HepG2 (cell line): ENCODE measurements around the gene TP53TG5. TPM values are rescaled to one million over a fixed set of nuclear protein-coding genes. Genes with fewer than 3 reads are reported as not detected.

Experiments used
- CBX5 ChIP-seq: sonication (generic); formaldehyde crosslinking; IDR thresholded peaks from 2 replicates; pipeline ENCODE4 v1.4.0; 2020; ENCODE audit warnings: missing genetic modification reagents, borderline replicate concordance
- CREB1 ChIP-seq, 2 experiments: fragments of 450-650 bp in 1 of 2; IDR thresholded peaks; 2 replicates each; pipeline ENCODE4 v1.6.1; 2016 to 2017; ENCODE audit warnings: control low read depth in 1 of 2, mild to moderate bottlenecking in 1 of 2, missing compliant biosample characterization in 1 of 2, missing genetic modification characterization in 1 of 2
- IRF2 ChIP-seq: IDR thresholded peaks from 2 replicates; pipeline ENCODE4 v1.6.1; 2018; ENCODE audit warnings: missing genetic modification reagents, missing compliant biosample characterization
- RXRA ChIP-seq: sonication (generic); formaldehyde crosslinking; IDR thresholded peaks from 2 replicates; pipeline ENCODE4 v1.5.1; 2020; ENCODE audit warnings: missing genetic modification reagents
- SNAI1 ChIP-seq: sonication (generic); formaldehyde crosslinking; IDR thresholded peaks from 2 replicates; pipeline ENCODE4 v1.5.0; 2020; ENCODE audit warnings: mild to moderate bottlenecking, missing genetic modification reagents, borderline replicate concordance
- SNAPC4 ChIP-seq: sonication (generic); formaldehyde crosslinking; IDR thresholded peaks from 2 replicates; pipeline ENCODE4 v1.4.0; 2020; ENCODE audit warnings: mild to moderate bottlenecking, missing genetic modification reagents
- ZBTB42 ChIP-seq: sonication (generic); formaldehyde crosslinking; IDR thresholded peaks from 2 replicates; pipeline ENCODE4 v1.5.0; 2020; ENCODE audit warnings: mild to moderate bottlenecking, missing genetic modification reagents
- ZFP41 ChIP-seq: sonication (generic); formaldehyde crosslinking; IDR thresholded peaks from 2 replicates; pipeline ENCODE4 v1.4.0; 2020; ENCODE audit warnings: mild to moderate bottlenecking, missing genetic modification reagents, borderline replicate concordance
- ZNF12 ChIP-seq: sonication (generic); formaldehyde crosslinking; IDR thresholded peaks from 2 replicates; pipeline ENCODE4 v1.5.0; 2020; ENCODE audit warnings: missing genetic modification reagents
- ZNF224 ChIP-seq: sonication (generic); formaldehyde crosslinking; IDR thresholded peaks from 2 replicates; pipeline ENCODE4 v1.5.0; 2020; ENCODE audit warnings: mild to moderate bottlenecking, missing genetic modification reagents
- ZNF30 ChIP-seq: sonication (generic); formaldehyde crosslinking; IDR thresholded peaks from 2 replicates; pipeline ENCODE4 v1.5.0; 2020; ENCODE audit warnings: mild to moderate bottlenecking, missing genetic modification reagents
- ZNF337 ChIP-seq: sonication (generic); formaldehyde crosslinking; IDR thresholded peaks from 2 replicates; pipeline ENCODE4 v1.5.1; 2020; ENCODE audit warnings: missing genetic modification reagents, low read depth, mild to moderate bottlenecking, borderline replicate concordance
- ZNF543 ChIP-seq: sonication (generic); formaldehyde crosslinking; IDR thresholded peaks from 2 replicates; pipeline ENCODE4 v1.4.0; 2020; ENCODE audit warnings: mild to moderate bottlenecking, missing genetic modification reagents
- ZNF550 ChIP-seq: sonication (generic); formaldehyde crosslinking; IDR thresholded peaks from 2 replicates; pipeline ENCODE4 v1.4.0; 2020; ENCODE audit warnings: mild to moderate bottlenecking, missing genetic modification reagents, borderline replicate concordance
- ZNF747 ChIP-seq: sonication (generic); formaldehyde crosslinking; IDR thresholded peaks from 2 replicates; pipeline ENCODE4 v1.8.1; 2023; ENCODE audit warnings: missing genetic modification reagents, mild to moderate bottlenecking, borderline replicate concordance
- ZNF784 ChIP-seq: sonication (generic); formaldehyde crosslinking; IDR thresholded peaks from 2 replicates; pipeline ENCODE4 v1.5.1; 2020; ENCODE audit warnings: missing genetic modification reagents, mild to moderate bottlenecking, borderline replicate concordance
- ZNF83 ChIP-seq: sonication (generic); formaldehyde crosslinking; IDR thresholded peaks from 2 replicates; pipeline ENCODE4 v1.4.0; 2020; ENCODE audit warnings: missing genetic modification reagents, mild to moderate bottlenecking, borderline replicate concordance
- ZSCAN20 ChIP-seq: sonication (generic); formaldehyde crosslinking; IDR thresholded peaks from 2 replicates; pipeline ENCODE4 v1.4.0; 2020; ENCODE audit warnings: missing genetic modification reagents, mild to moderate bottlenecking, borderline replicate concordance
- ZSCAN25 ChIP-seq: sonication (generic); formaldehyde crosslinking; IDR thresholded peaks from 2 replicates; pipeline ENCODE4 v1.8.0; 2022; ENCODE audit warnings: mild to moderate bottlenecking, missing genetic modification reagents
- polyA plus RNA-seq, 8 experiments: library from polyadenylated mRNA; depleted of rRNA in 3 of 8; stranded (reverse) in 7 of 8; unstranded in 1 of 8; fragments of >200 nt; fragmentation: Illumina TruSeq in 4 of 8; extraction: Trizol in 4 of 8; gene quantifications; 2 replicates each; pipeline versions ENCODE4 v1.2.1 to v1.2.3, GENCODE V29; 2011 to 2016; ENCODE audit warnings: low read depth in 4 of 8, missing spikeins in 1 of 8, mixed read lengths in 1 of 8; ENCODE audit not compliant: insufficient read depth in 1 of 8
- total RNA-seq, 5 experiments: library from RNA; depleted of rRNA; stranded (reverse); fragments of >200 nt; fragmentation: Illumina TruSeq; extraction: Trizol; gene quantifications; 2 replicates each; pipeline ENCODE4 v1.2.3, GENCODE V29; 2016; ENCODE audit warnings: low read depth in 1 of 5
- TF ChIP-seq, protein P1 (sequence below): sonication (generic); formaldehyde crosslinking; IDR thresholded peaks from 2 replicates; pipeline ENCODE4 v1.8.0; 2022; ENCODE audit warnings: mild to moderate bottlenecking, missing genetic modification reagents; ENCODE audit not compliant: insufficient replicate concordance

Gene TP53TG5
- total and polyA plus RNA-seq, 2 of the 13 experiments (the other 11 are each of a cell fraction or from before 2014, with no cell fraction given): 0.11 TPM; not detected in 1

GRCh38 chr20:45415822-45416637 lies 37.9 kb upstream of the TP53TG5 start, which contains the start of gene PIGT (continued):
- TF ChIP-seq RXRA (CRISPR knock-in tag) (peak; percentile 87), ZNF550 (peak; percentile 90; the same call in 1 of the 2 replicates), ZNF30 (CRISPR knock-in tag) (peak; percentile 70; the same call in 1 of the 2 replicates), ZSCAN20 (peak; percentile 77), ZNF83 (peak; percentile 91; the same call in 1 of the 2 replicates), ZFP41 (peak; percentile 96), IRF2 (CRISPR knock-in tag) (peak; percentile 78), ZBTB42 (CRISPR knock-in tag) (peak; percentile 64; the same call in 1 of the 2 replicates), ZSCAN25 (CRISPR knock-in tag) (no peak; the same call in 1 of the 2 replicates), SNAPC4 (CRISPR knock-in tag) (no peak), SNAI1 (no peak; the same call in 1 of the 2 replicates), ZNF784 (CRISPR knock-in tag) (peak; percentile 73), ZNF337 (CRISPR knock-in tag) (peak; percentile 95), CBX5 (CRISPR knock-in tag) (no peak; the same call in 1 of the 2 replicates), ZNF543 (CRISPR knock-in tag) (peak; percentile 76), ZNF747 (peak; percentile 93; the same call in 1 of the 2 replicates), ZNF224 (CRISPR knock-in tag) (peak; percentile 95; the same call in 1 of the 2 replicates), CREB1 (IDR thresholded peaks at IDR 0.05) (peak; percentile 73), CREB1 (CRISPR knock-in tag; IDR thresholded peaks at IDR 0.05) (peak; percentile 97), ZNF12 (0 out of 2 replicates have a peak, but pooled peaks have one; percentile 19)
- TF ChIP-seq, protein P1, sequence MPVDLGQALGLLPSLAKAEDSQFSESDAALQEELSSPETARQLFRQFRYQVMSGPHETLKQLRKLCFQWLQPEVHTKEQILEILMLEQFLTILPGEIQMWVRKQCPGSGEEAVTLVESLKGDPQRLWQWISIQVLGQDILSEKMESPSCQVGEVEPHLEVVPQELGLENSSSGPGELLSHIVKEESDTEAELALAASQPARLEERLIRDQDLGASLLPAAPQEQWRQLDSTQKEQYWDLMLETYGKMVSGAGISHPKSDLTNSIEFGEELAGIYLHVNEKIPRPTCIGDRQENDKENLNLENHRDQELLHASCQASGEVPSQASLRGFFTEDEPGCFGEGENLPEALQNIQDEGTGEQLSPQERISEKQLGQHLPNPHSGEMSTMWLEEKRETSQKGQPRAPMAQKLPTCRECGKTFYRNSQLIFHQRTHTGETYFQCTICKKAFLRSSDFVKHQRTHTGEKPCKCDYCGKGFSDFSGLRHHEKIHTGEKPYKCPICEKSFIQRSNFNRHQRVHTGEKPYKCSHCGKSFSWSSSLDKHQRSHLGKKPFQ (CRISPR knock-in tag): peak; percentile 78
